Epidermal melanocyte (primary cell): Measurements from ENCODE around the gene CIPC.

Experiments used
- DNase-seq: peaks from one replicate; pipeline ENCODE4 v3.0.0; 2011; ENCODE audit warnings: low spot score; ENCODE audit not compliant: insufficient read length

CIPC gene

DNA sequence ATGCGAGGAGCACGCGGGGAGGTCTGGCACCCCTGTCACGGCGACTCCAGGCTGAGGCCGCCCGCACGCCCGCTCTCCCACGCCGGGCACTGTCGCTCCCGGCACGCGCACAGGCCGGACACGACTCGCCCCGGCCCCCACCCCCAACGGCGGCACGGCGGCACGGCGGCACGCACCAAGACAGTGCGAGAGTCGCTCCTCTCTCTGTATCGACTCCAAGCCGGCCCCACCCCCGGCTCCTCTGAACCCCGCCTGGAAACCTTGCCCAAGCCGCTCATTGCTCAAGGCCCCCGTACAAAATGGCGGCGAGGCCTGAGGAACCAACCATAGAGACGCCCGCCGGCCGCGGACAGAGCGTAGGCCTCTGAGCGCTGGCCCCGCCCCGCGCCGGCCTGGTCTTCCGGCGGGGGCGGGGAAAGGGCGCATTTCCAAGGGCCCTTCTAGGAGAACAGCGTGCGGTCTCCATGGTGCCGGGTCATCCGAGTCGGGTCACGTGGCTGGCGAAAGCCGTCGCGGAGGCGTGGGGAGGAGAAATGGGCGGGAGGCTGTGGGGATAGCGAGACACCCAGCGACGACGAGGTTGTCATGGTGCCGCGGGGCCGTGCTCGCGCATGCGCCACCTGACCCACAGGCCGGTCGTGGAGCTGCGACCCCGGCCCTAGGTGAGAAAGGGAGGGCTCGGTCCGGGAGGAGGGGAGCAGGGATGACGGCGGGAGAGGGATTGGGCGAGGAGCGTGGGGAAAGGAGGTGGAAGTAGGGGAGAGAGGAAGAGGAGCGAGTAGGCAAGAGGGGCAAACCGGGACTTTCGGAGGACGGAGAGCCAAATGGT, at the start of gene CIPC:
Gene CIPC, plus strand, starts transcription at position 559 of the 829 bp plus-strand sequence. CDS start 7,451 bp downstream, outside the sequence.
- peak; percentile 87 for DNase-seq

GRCh38 chr14:77051116-77051515, 46.9 kb upstream of the CIPC start:
- no peak for DNase-seq

- DNase-seq, result no peak
Observed at GRCh38 chr14:77052281-77053044, 45.6 kb upstream of the CIPC start.

DNA sequence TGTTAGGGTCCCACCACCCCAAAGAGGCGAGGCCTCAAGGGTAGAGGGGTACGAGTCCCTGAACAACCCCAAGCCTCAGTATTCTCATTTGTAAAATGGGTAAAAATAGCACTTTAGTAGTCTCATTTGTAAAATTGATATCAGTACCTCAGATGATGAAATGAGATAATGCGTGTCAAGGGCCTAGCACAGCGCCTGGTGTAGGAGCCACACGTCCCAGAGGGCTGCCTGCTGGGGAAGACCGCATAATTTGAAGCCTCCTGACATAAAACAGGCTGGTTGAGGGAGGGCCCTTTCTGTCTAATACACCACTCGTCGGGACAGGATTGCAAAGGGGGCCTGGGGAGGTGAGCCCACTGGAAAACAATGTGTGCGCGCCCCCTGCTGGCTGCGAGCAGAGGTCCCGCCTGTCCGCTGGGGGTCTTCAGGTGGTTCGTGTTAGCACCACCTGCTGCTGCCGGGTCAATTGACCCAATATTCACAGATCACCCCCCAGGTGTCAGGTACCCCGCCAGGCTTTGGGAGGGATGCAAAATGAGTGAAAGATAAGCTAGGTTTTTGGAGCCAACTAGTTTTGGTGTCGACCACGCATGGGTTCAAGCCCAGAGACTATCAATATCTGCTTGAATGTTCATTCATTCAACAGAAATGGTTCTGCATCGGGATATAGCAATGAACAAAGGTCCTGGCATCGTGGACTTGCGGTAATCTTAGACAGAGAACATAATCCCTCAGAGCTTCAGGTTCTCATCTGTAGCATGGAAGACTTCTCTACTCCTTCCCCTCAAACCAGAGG, 44.8 kb upstream of the CIPC start:
- peak; percentile 51 for DNase-seq

DNA sequence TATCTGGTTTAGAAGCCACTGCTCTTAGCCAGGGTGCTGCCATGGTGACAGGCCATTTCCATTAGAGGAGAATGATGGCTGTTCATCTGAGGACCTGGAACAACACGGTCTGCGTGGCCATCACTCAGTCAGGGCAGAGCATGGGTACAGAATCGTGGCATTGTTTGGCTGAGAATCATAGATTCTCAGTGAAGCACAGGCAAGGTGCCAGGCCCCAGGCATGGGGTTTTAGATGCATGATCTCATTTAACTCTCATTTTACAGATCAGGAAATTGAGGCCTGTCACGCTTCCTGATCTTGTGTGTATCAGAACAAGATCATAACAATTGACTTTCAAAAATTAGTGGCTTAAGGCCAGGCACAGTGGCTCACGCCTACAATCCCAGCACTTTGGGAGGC, 42.8 kb upstream of the CIPC start:
- no peak for DNase-seq

DNA sequence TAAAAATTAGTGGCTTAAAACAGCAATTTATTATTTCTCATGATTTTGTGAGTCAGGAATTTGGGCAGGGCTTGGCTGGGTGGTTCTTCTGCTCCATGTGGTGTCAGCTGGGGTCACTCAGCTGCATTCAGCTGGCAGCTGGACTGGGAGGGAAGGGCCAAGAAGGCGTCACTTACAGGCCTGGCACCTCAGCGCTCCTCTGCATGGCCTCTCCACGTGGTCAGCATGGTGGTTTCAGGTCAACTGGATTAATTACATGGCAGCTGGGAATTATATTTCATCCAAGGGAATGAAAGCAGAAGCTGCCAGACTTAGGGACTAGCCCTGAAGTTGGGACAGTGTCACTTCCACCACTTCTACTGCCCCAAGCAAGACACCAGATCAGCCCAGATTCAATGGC, 42.1 kb upstream of the CIPC start:
- DNase-seq, result no peak

DNA sequence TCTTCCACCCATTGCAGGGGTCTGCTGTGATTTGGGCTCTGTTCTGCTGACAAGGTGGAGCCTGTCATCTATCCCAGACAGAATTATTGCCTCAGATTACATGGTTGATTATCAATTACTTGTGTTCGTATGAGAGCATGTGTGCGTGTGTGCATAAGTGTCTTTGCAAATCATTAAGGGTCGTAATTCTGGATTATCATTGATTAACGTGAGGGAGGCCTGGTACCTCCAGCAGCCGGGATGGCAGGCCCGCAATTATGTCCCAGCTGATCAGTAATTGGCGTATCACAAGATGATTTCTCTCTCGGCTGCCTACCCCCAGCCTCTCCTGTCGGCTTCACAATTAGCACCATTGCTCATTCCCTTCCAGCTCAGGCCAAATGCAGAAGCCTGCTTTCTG, 39.9 kb upstream of the CIPC start:
- no peak for DNase-seq

- no peak for DNase-seq
Observed at GRCh38 chr14:77058785-77059184, 39.3 kb upstream of the CIPC start.

GRCh38 chr14:77059276-77059915, 38.7 kb upstream of the CIPC start:
- peak; percentile 57 for DNase-seq

- no peak for DNase-seq
Observed at GRCh38 chr14:77061630-77062257, 36.3 kb upstream of the CIPC start.

DNA sequence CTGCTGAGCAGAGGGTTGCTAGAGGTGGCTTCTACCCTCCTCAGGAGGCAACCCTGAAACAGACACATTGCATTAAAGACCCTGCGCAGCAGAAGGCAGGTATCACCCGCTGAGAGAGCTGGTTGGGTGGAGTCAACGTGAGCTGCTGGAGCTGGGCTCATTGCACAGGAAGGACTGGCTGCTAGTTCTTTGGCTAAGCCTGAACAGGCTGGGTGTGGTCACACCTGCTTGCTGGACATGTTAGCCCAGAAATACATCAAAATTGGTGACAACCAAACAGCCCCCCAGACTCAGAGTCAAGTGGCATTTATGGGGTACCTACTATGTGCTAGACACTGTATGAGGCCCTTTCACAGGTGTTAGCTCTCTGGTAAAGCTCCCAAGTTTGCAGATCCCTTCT, 35.8 kb upstream of the CIPC start:
- DNase-seq, result no peak

- DNase-seq, result no peak
Observed at GRCh38 chr14:77063571-77064171, 34.4 kb upstream of the CIPC start.

DNA sequence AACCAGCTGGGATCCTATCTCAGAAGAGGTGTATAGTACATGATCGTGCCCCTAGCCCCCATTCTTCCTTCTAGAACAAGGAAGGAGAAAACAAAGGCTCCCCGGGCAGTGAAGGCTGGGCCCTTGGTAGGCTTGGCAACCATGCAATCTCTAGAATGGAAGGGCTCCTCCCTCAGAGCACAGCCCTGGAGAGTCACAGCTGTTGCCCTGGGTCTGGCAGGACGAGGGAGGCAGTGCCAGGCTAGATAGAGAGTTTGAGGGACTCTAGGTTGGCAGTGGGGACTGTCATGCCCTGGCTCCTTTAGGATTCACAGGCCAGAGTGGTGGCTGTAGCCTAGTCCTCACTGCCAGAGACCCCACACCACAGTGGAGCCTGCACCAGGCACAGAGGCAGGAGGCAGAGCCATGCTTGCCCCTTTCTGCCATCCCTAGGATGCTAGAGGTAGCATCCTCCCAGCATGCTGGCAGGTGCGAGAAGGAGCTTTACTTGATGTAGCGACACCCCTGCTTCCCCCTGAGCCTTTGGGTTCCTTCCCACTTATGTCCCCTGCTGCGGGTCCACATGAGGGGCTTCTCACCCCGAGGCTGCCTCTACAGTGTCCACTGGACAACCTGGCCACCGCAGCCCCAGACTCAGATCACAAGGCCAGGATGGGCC, 33.4 kb upstream of the CIPC start:
- DNase-seq, result no peak

- DNase-seq, result no peak
Observed at GRCh38 chr14:77065851-77066577, 32.0 kb upstream of the CIPC start.

DNA sequence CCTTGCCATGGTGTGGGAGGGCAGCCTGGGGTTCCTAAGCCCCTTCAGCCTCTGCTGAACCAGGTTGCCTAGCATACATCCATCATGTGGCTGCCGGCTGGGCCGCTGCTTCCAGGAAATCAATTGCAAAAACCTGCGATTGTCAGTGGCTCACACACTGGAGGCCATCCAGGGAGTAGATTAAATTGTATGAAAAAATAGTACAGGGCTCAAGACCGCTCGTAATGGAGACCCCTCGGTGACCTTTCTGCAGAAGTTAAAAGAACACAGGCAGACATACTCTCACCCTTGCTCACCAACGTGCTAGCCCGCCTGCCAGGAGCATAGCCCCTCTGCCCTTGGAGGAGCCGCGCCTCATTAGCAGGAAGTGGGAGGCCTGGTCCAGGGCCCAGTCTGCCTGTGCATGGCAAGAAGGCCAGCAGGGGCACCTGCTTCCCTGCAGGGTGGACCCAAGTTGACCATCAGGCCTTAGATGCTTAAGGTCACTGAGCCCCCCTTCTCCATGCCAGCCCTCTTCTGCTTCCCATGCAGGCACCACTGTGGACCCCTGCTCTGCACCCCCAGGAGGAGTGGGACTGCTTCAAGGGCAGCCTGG, 31.4 kb upstream of the CIPC start:
- DNase-seq, result no peak

- DNase-seq, result peak; percentile 47
Observed at GRCh38 chr14:77067632-77068516, 30.2 kb upstream of the CIPC start.

DNA sequence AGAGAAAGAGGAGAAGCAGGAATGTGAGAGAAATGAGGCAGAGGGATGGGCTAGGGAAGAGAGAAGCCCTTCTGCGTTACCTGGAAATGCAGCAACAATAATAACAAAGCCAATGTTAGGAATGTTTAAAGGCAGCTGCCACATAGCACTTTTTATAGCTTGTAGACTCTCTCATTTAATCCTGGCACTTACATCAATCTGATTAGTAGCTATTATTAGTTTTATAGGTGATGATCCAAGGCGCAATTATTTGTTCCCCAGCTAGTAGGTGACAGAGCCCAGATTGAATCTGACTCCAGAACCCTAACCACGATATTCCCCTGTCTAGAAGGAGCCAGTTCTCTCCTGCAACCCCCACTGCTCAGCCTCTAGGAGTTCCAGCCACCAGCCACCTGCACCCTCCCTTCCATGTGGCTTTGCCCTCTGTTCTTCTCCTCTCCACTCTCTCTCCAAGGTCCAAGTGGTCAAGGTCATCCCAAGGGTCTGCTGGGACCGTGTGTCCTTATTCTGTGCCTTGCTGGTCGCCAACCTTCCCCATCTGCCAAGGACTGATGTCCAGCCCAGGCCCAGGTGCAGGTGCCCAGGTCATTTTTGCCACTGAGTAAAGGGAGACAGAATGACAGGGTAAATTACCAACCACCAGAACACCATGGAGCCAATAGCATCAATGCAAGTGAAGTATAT, 29.4 kb upstream of the CIPC start:
- no peak for DNase-seq
